Fibroblast of skin of left biceps (primary cell): ENCODE data around the gene GAS7.
"Not testable (repeated sequence)": the region's sequence is repeated elsewhere in the genome, so short reads cannot be mapped to it uniquely, and the experiment has no call there.

Source experiments
- DNase-seq, 2 experiments: peaks; one replicate each; pipeline ENCODE4 v3.0.0-alpha.2; 2013; ENCODE audit warnings: low read depth in 2 of 2

GAS7 gene

DNA sequence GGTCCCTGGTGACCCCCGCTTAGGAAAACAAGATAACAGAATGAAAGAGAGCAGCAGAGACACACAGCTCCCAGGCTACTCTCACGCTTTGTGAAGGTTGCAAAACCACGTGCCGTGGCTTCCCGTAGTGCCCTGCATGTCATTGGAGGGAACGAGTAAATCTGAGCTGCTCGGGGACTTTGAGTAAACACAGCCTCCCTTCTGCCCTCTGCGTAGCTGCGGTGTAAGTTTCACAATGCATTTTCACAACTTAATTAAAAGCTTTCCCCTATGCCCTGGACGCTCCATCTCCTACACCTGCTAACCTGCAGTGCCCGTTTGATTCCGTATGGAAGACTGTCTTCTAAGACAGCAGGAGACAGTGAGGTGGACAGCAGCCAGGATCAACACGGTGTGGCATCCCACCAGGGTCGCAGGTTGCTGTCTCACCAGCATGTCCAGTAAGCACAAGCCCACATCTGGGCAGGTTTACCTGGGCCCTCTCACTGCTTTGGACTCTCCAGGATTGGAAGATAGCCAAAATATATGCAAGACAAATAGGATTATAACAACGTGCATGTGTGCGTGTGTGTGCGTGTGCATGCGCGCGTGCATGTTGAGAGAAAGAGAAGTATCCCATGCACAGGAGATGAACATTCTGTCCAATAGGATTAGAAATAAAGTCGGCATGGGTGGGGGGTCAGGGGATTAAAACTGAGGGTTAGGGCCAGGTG is 177.0 kb downstream of the GAS7 start:
- DNase-seq: no peak

DNA sequence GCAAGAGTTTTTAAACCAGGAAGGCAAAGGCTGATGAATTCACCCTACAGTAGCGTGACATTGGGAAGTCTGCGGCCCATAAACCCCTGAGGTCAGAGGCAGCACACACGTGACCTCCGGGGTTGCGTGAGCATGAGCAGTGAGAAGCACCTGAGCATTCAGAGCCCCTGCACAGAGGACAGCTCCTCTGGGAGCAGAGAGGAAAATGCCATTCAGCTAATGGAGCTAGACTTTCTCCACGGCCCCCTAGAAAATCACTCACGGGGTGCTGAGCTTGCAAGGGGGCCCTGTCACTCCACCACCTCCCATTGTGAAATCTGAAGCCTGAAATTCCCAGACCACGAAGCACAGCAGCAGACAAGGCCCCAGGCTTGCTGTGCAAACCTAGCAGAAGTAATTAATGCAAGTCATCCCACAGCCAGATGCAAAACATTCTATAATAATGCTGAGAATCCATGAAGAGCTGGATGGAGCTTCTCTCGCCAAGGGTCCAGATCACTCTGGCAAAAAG is 178.4 kb downstream of the GAS7 start:
- no peak for DNase-seq

DNA sequence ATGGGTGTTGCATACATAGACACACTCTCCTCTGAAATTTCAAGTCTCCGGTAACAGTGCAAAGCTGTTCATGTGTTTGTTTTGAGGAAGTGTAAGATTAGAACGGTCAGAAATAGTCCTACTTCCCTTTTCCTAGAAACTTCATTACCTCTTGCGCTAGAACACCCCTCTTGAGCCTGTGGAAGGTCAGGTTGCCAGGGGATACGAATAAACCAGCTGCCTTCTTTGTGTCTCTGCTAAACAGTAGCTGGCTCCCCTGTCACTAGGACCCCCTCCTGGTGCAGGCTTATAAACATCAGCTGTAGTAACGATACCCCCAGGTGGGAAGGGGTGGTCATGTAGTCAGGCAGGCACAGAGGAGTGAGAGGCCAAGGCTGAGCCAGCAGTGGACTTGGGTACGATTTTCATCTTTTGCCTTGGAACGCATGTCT is 179.9 kb downstream of the GAS7 start:
- no peak for DNase-seq

DNA sequence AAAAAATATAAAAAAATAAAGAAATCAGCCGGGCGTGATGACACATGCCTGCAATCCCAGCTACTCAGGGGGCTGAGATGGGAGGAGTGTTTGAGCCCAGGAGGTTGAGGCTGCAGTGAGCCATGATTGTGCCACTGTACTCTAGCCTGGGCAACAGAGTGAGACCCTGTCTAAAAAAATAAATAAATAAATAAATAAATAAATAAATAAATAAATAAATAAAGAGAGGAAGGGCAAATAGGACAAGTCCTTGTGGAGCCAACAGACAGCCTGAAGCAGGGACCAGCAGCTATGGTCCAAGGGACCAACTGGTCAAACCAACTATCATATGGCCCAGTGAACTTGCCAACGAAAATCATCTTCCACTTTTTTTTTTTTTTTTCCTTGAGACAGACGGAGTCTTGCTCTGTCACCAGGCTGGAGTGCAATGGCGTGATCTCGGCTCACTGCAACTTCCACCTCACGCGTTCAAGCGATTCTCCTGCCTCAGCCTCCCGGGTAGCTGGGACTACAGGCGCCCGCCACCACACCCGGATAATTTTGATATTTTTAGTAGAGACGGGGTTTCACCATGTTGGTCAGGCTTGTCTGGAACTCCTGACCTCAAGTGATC is 181.3 kb downstream of the GAS7 start:
- DNase-seq: not testable (repeated sequence)

DNA sequence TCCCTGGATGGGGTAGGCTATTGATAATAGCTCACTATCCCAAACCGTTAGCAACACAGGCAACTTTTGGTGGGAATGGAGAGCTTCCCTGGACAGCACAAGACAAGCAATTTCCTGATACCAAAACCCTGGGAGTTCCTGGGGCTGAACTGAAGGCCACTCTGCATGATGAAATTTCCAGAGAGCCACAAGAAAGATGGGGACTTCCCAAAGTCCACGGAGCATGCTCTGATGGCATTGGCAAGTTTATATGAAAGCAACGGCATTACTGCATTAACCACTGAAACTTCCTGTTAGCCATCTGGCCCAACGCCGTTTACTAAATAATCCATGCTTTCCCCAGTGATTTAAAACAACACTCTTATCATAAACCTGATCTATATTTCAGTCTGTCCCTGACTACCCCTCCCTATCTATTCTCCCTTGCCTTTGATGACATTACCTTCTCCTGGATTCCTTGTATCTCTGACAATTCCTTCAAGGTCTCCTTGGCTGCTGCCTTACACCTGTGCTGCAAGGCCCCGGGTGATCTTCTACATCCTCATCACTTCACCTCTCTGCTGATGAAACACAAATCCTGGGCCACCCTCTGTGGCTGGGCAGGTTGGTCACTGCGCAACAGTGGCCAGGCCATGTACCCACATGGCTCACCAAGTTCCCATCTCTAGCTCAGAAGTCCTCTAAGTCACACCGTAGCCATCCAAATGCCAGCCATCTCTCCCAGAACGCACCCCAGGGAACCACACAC is 184.9 kb downstream of the GAS7 start:
- no peak for DNase-seq

DNA sequence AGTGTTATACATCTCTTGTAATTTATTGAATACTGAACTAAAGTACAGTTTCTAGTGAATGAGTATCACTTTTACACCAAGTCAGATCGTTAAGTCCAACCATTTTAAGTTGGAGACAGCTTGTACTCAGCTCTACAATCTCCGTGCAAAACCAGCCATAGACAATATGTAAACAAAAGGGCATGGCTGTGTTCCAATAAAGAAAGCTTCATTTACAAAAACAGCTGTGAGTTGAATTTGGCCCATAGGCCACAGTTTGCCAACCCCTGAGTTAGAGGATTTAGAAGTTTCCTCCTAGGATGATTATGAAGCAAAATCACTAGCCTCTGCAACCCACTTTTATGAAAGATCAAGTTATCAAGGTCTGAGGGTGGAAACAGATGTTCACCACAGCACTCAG is 187.7 kb downstream of the GAS7 start:
- DNase-seq: no peak

DNA sequence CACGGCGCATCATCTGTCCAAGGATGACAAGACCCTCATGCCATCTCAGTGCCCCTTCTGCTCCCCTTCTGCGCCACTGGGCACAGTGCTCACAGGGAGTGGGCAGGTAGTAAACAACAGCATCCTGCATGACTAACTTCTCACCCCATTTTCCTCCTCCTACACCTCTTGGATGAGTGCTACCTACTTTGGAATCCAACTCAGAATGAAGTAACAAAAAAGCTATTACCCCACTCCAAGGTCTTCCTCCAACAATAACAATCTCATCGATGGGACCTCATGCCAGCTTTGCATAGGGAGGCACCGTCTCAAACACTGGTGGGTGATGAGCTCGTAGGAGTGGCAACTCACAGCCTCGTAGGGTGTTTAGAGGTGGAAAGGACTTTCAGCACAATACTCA is 194.7 kb downstream of the GAS7 start:
- DNase-seq: no peak

DNA sequence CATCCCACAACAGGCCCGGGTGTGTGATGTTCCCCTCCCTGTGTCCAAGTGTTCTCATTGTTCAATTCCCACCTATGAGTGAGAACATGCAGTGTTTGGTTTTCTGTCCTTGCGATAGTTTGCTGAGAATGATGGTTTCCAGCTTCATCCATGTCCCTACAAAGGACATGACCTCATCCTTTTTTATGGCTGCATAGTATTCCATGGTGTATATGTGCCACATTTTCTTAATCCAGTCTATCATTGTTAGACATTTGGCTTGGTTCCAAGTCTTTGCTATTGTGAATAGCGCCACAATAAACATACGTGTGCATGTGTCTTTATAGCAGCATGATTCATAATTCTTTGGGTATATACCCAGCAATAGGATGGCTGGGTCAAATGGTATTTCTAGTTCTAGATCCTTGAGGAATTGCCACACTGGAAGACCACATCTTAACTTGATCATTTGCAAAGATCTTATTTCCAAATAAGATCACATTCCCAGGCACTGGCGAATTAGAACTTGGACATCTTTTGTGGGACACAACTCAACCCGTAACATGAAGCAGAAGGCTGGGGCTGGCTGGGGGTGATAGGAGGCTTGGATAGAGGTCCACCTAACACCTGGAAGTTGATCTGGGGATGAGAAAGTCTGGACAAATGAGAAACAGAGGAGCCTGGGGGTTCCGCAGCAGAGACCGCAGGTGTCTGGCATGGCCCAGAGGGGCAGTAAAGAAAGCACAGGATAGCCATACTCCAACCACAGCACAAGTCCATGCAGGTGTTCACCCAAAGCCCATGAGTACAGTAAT is 195.6 kb downstream of the GAS7 start:
- DNase-seq: not testable (repeated sequence)

DNA sequence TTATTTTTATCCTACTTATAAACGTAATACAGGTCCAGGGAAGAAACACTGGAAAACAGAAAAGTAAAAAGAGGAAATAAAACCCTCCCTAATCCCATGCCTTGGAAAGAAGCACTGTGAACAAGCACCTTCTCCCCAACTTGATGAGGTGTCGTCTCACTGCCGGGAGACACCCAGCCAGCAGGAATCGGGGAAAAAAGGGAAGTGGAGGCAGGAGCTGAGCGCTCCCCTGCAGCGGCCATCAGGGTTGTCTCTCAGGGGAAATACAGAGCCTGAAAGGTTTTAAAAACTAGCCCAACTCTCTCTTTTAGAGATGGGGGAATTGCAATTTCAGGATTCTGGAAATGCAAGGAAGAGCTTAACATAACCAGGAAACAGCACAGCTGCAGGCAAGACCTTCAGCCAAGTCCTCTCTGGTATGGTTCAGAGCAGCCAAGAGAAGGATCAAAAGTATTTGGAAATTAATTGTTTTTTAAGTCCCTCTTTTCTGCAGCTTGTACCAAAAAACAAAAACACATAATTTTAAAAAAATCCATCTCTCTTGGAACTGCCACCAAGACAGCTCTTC is 197.0 kb downstream of the GAS7 start:
- DNase-seq: no peak

DNA sequence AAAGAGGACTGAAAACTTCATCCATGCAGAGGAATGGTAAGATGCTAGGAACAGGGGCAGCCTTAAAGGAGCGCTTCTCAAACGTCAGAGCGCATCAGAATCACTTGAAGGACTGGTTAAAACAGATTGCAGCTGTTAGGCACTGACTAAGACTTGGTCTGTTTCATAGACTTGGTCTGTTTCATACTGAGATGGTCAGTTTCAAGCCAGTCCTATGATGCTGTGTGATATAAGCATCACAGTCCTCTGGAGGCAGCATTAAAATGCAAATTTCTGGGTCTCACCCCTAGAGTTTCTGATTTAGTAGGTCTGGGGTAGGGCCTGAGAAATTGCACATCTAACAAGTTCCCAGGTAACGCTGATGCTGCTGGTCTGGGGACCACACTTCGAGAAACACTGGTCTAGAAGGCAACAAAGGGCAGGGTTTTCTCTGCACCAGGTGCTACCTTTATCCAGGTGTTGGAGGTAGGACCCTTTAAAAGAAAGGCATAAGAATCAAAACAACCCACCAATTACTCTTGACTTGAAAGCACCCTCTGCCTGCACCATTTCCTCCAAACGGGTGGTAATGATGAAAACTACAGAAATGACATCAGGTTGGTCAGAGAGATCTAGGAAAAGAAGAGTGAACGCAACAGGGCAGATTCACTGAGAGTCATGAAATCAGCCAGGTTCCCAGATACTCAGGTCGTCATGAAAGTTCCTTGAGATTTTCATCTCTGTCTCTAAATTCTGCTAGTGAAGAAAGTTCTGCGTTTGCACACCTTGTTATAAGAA is 198.3 kb downstream of the GAS7 start:
- no peak for DNase-seq

DNA sequence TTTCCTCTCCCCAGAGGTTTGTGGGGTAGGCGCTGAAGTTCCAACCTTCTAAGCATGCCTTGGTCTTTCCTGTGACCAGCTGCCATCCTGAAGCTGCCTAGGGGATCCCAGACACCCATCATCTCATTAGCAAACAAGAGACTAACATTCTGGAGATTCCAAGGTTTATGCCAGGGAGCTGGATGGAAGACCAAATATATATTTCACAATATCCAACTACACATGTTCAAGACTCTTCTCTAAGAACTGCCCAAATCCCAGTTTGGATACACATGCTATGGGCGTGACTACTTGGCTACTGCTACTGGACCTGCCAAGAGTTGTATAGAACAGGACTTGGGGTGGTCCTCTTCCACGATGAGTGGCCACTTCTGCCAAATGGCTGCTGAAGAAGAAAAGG is 200.3 kb downstream of the GAS7 start:
- no peak for DNase-seq

DNA sequence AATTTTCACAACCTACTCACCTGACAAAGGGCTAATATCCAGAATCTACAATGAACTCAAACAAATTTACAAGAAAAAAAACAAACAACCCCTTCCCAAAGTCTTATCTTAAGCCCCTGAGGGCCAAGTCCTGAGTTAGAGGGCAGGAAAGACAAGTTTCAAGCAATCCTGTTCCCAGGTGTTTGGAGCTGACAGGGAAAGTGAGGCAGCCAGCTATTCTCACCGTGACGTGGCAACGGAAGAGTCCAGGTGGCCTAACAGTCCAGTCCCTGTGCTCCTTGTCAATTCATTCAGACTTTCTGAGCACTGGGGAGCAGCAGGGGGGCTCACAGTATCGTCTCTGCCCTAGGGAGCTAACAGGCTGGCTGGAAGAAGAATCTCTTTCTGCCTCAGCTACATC is 203.6 kb downstream of the GAS7 start:
- no peak for DNase-seq

DNA sequence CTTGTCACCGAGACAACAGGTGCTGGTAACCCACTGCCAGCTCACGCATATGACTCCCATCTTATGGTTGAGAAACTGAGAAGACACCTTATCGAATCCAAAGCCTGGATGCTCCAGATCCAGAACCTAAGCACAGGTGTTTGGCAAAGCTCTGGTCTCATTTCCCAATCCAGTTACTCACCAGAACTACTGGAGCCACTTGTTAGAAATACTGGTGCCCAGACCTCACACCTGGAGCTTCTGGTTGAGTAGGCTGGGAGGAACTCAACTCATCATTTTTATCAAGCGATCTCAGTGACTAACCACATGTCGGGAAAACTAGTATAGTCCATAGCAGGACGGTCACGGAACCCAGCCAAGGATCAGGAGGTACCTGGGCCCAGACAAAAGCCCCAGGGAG is 206.6 kb downstream of the GAS7 start:
- no peak for DNase-seq

DNA sequence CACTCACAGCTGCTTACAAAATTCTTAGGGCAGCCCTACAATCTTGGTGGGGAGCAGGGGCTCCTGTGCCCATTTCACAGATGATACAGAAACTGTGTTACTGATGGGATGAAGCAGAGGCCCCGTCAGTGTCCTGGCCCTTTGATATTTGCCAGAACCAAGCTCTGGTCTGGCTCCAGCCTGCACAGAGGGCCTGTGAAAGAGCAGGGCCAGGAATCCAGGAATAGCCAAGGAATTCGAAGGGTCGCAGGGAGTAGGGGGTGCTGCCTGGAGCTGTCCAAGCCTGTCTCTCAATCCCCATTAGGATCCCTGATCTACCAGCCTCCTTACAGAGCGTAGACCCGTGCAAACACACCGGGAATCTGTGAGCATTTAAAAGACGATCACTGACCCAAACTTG is 207.1 kb downstream of the GAS7 start:
- DNase-seq: no peak

DNA sequence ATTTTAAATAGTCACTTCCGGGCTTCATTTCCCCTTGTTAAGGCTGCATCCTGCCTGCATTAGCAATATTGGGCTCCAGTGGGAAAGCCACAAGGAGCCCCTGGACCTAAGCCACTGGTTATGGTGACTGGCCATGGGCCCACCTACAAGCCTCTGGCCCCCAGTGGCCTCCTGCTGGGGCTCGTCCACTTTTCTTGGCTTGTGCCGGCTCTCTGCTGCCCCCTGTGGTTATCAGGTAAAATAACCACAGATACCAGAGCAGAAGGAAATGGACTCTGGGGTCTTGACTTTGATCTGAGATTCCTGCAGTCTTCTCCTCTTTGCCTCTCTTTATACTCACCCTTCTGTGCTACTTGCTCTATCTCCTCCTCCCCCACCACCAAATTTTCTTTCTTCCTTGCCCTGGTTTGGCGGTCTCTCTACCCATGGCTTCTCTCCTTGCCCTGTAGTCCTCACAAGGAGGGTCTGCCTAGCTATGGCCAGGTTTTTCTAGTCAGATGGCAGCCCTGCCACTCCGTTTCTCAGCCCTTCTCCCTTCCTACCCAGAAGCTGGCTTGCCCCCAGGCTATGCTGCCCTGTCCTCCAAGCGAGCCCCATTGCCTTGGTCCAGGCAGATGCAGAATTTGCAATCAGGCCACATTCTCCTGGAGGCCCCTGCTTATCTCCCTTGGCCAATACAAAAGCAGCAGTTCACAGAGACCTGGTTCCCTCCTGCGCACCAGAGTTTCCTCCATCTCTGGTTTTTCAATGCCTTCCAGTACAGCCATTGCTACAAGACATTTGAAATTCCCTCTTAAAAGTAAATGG is 210.4 kb downstream of the GAS7 start:
- no peak for DNase-seq

DNA sequence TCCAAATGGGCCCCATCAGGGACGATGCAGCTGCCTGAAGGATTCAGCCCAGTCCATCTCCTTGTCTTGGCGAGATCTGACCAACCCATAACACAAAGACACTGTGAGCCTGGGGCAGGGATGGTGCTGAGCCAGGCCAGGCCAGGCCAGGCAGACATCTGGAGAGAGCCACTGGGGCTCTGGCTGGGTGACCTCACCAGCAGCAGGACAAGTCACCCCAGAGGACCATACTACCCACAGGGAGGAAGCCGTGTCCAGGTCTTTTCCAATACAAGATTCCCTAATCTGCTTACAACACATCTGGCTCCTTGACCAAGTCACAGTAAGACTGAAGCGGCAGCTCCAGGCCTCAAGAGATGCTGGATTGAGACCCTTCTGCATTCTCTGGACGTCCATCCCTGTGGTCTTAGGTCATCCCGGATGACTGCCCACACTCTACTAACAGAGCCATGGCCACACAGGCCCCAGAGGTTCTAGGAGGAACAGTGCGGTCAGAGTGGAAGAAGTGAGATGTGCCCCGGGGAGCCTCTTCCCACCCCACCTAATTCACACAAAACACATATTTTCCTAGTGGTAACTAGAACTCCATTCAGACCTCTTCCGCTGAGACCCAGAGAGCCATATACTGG is 211.5 kb downstream of the GAS7 start:
- DNase-seq: no peak

DNA sequence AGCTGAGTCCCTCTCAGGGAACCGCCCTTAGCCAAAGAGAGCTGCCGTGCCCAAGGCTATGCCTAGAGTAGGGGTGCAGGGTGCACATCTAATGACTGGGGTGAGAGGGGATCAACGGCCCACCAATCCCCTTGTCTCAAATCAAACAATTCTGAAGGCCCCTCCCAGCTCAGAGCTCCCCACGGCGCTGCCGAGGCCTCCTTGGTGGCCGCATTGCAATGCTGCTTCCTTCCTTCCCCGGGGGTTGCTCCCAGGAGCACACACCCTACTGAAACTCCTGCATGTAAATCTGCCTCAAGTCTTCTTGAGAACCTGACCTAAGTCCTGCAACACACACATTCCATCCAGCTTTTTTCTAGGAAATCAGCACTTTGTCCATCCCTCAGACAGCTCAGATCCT is 212.8 kb downstream of the GAS7 start:
- DNase-seq: no peak

DNA sequence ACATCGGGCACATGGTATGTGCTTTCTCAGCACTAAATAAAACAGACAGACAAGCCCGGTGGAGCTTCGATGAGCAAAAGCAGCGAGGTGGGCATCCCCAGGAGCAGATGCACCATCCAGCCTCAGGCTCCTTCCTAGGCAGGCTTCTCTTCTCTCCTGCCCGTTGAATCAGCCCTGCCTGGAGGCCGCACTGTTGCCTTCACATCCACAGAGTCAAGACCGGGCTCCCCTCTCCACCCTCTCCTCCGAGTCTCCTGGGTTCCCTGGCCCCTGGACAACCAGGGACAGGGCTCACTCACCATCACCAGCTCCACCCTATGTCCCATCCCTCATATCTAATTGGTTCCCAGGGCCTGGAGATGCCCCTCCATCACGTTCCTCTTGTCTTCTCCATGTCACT is 213.6 kb downstream of the GAS7 start:
- DNase-seq: no peak

DNA sequence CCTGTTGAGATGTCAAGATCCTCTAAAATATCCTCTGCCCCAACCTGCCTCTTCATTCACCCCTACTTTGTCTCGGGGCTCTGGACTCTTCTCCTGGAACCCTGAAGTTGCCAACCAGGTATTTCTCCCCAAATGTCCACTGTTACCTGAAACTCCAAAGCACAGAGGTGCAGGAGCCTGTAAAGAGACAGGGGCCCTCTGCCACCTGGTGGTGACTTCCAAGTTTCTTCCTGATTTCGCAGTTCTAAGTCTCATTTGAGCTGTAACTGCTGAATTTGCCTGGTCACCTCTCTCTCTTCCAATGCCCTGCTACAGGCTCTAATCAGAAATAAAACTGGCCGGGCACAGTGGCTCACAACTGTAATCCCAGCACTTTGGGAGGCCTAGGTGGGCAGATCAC is 216.2 kb downstream of the GAS7 start:
- no peak for DNase-seq
